ENCODE data around the gene ANGPTL5. TPM values are rescaled to one million over a fixed set of nuclear protein-coding genes. Genes with fewer than 3 reads are reported as not detected.
"Not testable (repeated sequence)": the region's sequence is repeated elsewhere in the genome, so short reads cannot be mapped to it uniquely, and the experiment has no call there.

The ANGPTL5 gene
- not detected in 3 replicates for total RNA-seq

DNA sequence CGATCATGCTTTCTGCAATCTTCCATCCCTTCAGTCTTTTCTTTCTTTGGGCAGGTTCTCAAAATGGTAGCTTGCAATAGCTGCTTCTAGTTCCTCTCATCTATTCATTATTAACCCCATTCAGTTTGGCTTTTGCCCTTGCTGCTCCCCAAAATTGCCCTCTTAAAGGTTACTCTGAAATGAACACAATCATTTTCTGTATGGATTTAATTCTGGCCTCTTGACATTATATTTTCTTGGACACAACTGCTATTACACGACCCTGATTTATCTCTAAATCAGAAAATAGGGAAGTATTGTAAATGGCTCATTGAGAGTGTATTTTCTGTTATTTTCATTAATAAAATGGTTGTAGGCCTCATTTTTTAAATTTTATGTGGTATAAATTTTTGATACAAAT is at the start of gene ANGPTL5:
TSS of gene ANGPTL5 (minus strand) at position 101 of the 400 bp plus-strand sequence. CDS start 8,613 bp downstream, outside the sequence.
- no peak for DNase-seq (ENCODE audit: low spot score in 2 of 2, unreplicated experiment in 2 of 2)
- TF ChIP-seq, protein P1, sequence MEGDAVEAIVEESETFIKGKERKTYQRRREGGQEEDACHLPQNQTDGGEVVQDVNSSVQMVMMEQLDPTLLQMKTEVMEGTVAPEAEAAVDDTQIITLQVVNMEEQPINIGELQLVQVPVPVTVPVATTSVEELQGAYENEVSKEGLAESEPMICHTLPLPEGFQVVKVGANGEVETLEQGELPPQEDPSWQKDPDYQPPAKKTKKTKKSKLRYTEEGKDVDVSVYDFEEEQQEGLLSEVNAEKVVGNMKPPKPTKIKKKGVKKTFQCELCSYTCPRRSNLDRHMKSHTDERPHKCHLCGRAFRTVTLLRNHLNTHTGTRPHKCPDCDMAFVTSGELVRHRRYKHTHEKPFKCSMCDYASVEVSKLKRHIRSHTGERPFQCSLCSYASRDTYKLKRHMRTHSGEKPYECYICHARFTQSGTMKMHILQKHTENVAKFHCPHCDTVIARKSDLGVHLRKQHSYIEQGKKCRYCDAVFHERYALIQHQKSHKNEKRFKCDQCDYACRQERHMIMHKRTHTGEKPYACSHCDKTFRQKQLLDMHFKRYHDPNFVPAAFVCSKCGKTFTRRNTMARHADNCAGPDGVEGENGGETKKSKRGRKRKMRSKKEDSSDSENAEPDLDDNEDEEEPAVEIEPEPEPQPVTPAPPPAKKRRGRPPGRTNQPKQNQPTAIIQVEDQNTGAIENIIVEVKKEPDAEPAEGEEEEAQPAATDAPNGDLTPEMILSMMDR (IDR thresholded peaks at IDR 0.05; ENCODE audit: unreplicated experiment), result no peak
- Mint-ChIP-seq H3K4me3 (peak within 1 kb of the TSS; percentile 93), H3K27me3 (ENCODE audit: low read depth) (no peaks in the 10 kb centered on the region), H3K36me3 (no peaks in the 10 kb centered on the region), H3K9me3 (no peaks in the 10 kb centered on the region), H3K27ac (peak within 1 kb of the TSS; percentile 91), H3K4me1 (peaks cover 20% of the 10 kb centered on the region)

DNA sequence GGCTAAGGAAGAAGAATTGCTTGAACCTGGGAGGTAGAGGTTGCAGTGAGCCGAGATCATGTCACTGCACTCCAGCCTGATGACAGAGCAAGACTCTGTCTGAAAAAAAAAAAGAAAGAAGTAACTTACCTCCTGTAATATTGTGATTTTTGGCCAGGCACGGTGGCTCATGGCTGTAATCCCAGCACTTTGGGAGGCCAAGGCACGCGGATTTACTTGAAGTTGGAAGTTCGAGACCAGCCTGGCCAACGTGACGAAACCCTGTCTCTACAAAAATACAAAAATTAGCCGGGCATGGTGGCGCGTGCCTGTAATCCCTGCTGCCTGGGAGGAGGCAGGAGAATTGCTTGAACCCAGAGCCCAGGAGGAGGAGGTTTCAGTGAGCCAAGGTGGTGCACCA is 47.9 kb upstream of the ANGPTL5 start:
- H3K36me3 Mint-ChIP-seq; H3K4me3 Mint-ChIP-seq; DNase-seq (ENCODE audit: low spot score in 2 of 2, unreplicated experiment in 2 of 2); H3K9me3 Mint-ChIP-seq; H3K27me3 Mint-ChIP-seq (ENCODE audit: low read depth); H3K27ac Mint-ChIP-seq: not testable (repeated sequence)
- H3K4me1 Mint-ChIP-seq, result peaks cover 20% of the 10 kb centered on the region

DNA sequence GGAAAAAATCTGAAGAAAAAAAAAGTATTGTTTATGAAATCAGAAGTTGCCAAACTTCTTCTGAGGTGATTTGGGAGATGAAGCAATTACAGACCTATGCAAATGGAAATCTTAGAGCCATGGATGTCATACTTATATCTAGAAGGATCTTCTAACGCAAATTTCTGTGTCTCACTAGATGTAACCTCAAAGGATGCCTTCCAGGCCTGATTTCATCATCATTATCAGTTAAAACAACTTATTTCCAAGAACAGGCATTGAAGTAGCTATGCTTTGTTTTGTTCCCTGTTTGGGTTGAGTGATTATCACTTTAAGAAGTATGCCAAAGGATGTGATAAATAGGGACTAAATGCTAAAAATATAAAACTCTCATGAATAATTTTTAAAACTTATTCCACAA is 43.9 kb upstream of the ANGPTL5 start:
- no peak for DNase-seq (ENCODE audit: low spot score in 2 of 2, unreplicated experiment in 2 of 2)
- no peak overlapping the region for H3K4me3 Mint-ChIP-seq
- TF ChIP-seq, protein P1 (IDR thresholded peaks at IDR 0.05; ENCODE audit: unreplicated experiment), result no peak
- peaks cover 4% of the 10 kb centered on the region for H3K9me3 Mint-ChIP-seq
- no peak overlapping the region for H3K27ac Mint-ChIP-seq
- peaks cover 2% of the 10 kb centered on the region for H3K36me3 Mint-ChIP-seq
- no peaks in the 10 kb centered on the region for H3K27me3 Mint-ChIP-seq (ENCODE audit: low read depth)
- H3K4me1 Mint-ChIP-seq, result peaks cover 20% of the 10 kb centered on the region

DNA sequence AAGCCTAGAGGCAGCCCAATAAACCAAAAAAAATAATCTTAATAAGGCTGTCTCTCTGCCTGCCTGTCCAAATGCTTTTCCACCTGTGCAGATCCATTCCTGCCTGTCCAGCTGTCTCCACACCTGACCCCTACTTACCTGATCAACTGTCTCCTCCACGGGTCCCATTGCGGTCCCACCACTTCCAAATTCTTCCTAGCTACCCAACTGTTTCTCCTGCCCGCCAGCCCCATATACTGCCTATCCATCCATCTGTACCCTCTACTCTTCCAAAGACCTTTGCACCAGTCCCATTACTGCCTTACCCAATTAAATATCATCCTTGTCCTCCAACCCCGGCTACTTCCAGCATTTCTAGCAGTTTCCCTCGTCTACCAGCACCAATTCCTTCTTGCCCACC is 39.4 kb upstream of the ANGPTL5 start:
- peaks cover 4% of the 10 kb centered on the region for H3K9me3 Mint-ChIP-seq
- no peak overlapping the region for H3K4me3 Mint-ChIP-seq
- H3K4me1 Mint-ChIP-seq, result no peaks in the 10 kb centered on the region
- TF ChIP-seq, protein P1 (IDR thresholded peaks at IDR 0.05; ENCODE audit: unreplicated experiment), result no peak
- no peak overlapping the region for H3K27ac Mint-ChIP-seq
- no peaks in the 10 kb centered on the region for H3K27me3 Mint-ChIP-seq (ENCODE audit: low read depth)
- DNase-seq (ENCODE audit: low spot score in 2 of 2, unreplicated experiment in 2 of 2), result no peak
- H3K36me3 Mint-ChIP-seq, result peaks cover 2% of the 10 kb centered on the region

DNA sequence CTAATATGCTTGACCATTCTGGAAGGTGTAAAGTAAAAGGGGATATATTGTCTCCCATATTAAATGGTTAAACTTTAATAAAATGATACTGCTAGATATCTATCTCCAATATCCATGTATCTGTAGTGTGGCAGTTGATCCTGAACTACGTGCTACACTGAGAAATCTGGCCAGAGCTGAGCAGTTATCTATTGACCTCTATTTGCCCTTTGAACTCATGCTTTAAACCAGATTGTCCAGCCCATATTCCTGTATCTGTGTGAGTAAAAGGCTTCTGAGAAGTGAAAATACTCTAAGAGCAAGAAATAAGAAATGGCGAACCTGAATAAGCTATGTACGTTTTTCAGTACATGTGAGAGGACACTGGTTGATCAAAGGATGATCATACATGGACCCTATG is 39.0 kb upstream of the ANGPTL5 start:
- TF ChIP-seq, protein P1 (IDR thresholded peaks at IDR 0.05; ENCODE audit: unreplicated experiment), result no peak
- Mint-ChIP-seq H3K9me3 (peaks cover 4% of the 10 kb centered on the region), H3K4me1 (no peaks in the 10 kb centered on the region), H3K36me3 (peaks cover 2% of the 10 kb centered on the region), H3K4me3 (no peak overlapping the region), H3K27ac (no peak overlapping the region), H3K27me3 (ENCODE audit: low read depth) (no peaks in the 10 kb centered on the region)
- DNase-seq (ENCODE audit: low spot score in 2 of 2, unreplicated experiment in 2 of 2), result no peak

DNA sequence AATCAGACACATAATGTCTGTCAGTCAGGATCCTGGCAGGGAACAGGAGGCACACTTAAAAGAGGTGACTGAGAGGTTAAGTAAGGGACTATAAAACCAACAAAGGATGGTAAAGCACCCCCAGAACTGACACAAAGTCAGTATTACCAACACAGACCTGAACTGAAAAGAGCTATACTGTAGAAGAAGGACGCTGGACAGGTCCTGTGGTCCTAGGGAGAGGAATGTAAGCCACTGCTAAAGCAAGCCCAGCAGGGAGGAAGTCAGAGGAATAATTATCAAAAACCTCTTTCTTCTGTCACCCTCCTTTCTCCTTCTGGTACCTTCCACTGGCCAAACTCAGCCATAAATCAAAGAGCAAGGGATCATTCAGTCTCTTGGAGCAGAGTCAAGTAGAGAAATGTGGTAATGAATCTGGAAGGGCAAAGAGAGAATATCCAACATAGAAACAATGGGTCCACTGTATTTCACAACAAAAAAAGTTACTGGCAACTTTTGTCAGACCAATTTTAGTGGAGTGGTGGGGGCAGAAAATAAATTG is 33.4 kb upstream of the ANGPTL5 start:
- no peaks in the 10 kb centered on the region for H3K9me3 Mint-ChIP-seq

More for the DNA sequence above, 33.4 kb upstream of the ANGPTL5 start:
- no peaks in the 10 kb centered on the region for H3K27me3 Mint-ChIP-seq (ENCODE audit: low read depth)
- TF ChIP-seq, protein P1 (IDR thresholded peaks at IDR 0.05; ENCODE audit: unreplicated experiment), result no peak
- H3K4me1 Mint-ChIP-seq, result no peaks in the 10 kb centered on the region
- H3K36me3 Mint-ChIP-seq, result no peaks in the 10 kb centered on the region
- DNase-seq (ENCODE audit: low spot score in 2 of 2, unreplicated experiment in 2 of 2), result no peak
- H3K27ac Mint-ChIP-seq, result no peak overlapping the region
- no peak overlapping the region for H3K4me3 Mint-ChIP-seq

Data from mesothelial cell of epicardium (in vitro differentiated cells).